PC-9 (cell line): ENCODE results near the gene C1QTNF1.

ENCODE experiments used
- EZH2 ChIP-seq: fragments of 200-600 bp; sonication (generic); IDR thresholded peaks from 2 replicates; pipeline ENCODE4 v1.8.0; 2017; ENCODE audit warnings: antibody characterized with exemption, low read depth
- TF ChIP-seq, protein P1 (sequence below): fragments of 200-600 bp; sonication (generic); conservative IDR thresholded peaks from 2 replicates; pipeline ENCODE4 v1.6.1; 2017; ENCODE audit warnings: mixed run types, antibody characterized with exemption, mild to moderate bottlenecking, moderate library complexity

DNA sequence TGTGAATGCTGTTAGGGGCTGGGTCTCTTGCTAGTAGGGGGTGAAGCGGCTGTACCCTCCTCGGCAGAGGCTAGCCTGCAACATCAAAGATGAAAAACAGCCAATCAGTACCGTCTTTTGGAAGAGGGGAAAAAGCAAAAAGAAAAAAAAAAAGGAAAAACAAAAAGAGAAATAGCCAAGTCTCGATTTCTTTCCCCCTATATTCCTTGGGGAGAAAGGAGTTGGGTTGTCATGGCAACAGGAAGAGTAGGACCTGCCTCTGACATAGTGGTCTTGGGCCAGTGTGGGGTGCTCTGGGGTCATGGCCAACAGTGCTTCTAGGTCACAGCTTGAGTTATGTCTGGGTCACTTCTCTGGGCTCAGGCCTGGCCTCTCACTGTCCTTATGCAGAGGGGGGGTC, 68.6 kb downstream of the C1QTNF1 start:
- TF ChIP-seq, protein P1, sequence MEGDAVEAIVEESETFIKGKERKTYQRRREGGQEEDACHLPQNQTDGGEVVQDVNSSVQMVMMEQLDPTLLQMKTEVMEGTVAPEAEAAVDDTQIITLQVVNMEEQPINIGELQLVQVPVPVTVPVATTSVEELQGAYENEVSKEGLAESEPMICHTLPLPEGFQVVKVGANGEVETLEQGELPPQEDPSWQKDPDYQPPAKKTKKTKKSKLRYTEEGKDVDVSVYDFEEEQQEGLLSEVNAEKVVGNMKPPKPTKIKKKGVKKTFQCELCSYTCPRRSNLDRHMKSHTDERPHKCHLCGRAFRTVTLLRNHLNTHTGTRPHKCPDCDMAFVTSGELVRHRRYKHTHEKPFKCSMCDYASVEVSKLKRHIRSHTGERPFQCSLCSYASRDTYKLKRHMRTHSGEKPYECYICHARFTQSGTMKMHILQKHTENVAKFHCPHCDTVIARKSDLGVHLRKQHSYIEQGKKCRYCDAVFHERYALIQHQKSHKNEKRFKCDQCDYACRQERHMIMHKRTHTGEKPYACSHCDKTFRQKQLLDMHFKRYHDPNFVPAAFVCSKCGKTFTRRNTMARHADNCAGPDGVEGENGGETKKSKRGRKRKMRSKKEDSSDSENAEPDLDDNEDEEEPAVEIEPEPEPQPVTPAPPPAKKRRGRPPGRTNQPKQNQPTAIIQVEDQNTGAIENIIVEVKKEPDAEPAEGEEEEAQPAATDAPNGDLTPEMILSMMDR: no peak
- TF ChIP-seq EZH2: no peak
